Kidney (tissue), 14 donors: ENCODE data around the gene MEGF11. TPM values are rescaled to one million over a fixed set of nuclear protein-coding genes. Genes with fewer than 3 reads are reported as not detected.

Experiments used
- DNase-seq, 5 donors: peaks; one replicate each; pipeline ENCODE4 v3.0.0-alpha.2; 2013 to 2020
- FAIRE-seq: peaks from 2 replicates; lab custom pipeline; 2012; peaks lifted over from hg19 to GRCh38; lab: Jason Lieb, UNC
- H3K27ac ChIP-seq, 2 donors: one replicate each; pipeline ENCODE4 v1.7.0; 2013; ENCODE audit warnings: low read depth in 2 of 2, low read length in 2 of 2, inconsistent platforms in 1 of 2
- H3K27me3 ChIP-seq: one replicate; pipeline ENCODE4 v1.7.1; 2013; ENCODE audit warnings: low read length, inconsistent platforms; ENCODE audit not compliant: control insufficient read depth, insufficient read depth
- H3K36me3 ChIP-seq, 3 donors: one replicate each; pipeline versions ENCODE4 v1.7.0 to v1.7.1; 2013; ENCODE audit warnings: low read length in 3 of 3, control low read depth in 1 of 3, inconsistent platforms in 1 of 3; ENCODE audit not compliant: insufficient read depth in 3 of 3, control insufficient read depth in 2 of 3
- H3K4me1 ChIP-seq, 3 donors: one replicate each; pipeline versions ENCODE4 v1.7.0 to v1.7.1; 2013; ENCODE audit warnings: low read length in 3 of 3, inconsistent platforms in 1 of 3, low read depth in 1 of 3; ENCODE audit not compliant: control insufficient read depth in 2 of 3, insufficient read depth in 2 of 3
- H3K4me3 ChIP-seq, 3 donors: one replicate each; pipeline versions ENCODE4 v1.7.0 to v1.8.1; 2013; ENCODE audit warnings: low read length in 3 of 3, control low read depth in 1 of 3, inconsistent platforms in 1 of 3
- H3K9ac ChIP-seq, 3 donors: one replicate each; pipeline versions ENCODE4 v1.7.0 to v1.7.1; 2013; ENCODE audit warnings: low read length in 3 of 3, control low read depth in 1 of 3, inconsistent platforms in 1 of 3
- H3K9me3 ChIP-seq, 3 donors: one replicate each; pipeline versions ENCODE4 v1.7.0 to v1.7.1; 2013; ENCODE audit warnings: low read length in 3 of 3, control low read depth in 1 of 3, inconsistent platforms in 1 of 3; ENCODE audit not compliant: control insufficient read depth in 2 of 3, insufficient read depth in 1 of 3
- CTCF ChIP-seq: IDR thresholded peaks from 3 replicates; pipeline ENCODE4 v1.5.1; 2012; ENCODE audit warnings: mild to moderate bottlenecking, moderate library complexity, borderline replicate concordance; ENCODE audit not compliant: insufficient read depth; ENCODE audit errors: extremely low read depth
- intact Hi-C: fragments of 100-400 bp; cut with DNase I; formaldehyde crosslinking; loops from one replicate; pipeline ENCODE4 v1.11.1; 2022
- polyA plus RNA-seq: library from polyadenylated mRNA; stranded (reverse); fragments of 350-450 nt; fragmentation: Illumina TruSeq; extraction: RNeasy Lipid Tissue Mini Kit (QIAGEN cat#74804); gene quantifications from one replicate; pipeline ENCODE4 v1.2.3, GENCODE V29; 2014; ENCODE audit warnings: low read depth, low replicate concordance; ENCODE audit not compliant: insufficient read depth
- total RNA-seq: library from RNA; stranded (reverse); fragmentation: NEBNext Ultra II Directional; extraction: Animal tissue kit (Norgen Biotek cat#: 25700); gene quantifications from one replicate; pipeline ENCODE4 v1.2.1, GENCODE V29; 2021
- donor health status: control.
- donor health status: control.
- donor health status: control.
- donor health status: control.
- donor health status: control.
- donor health status: DM: yes; HTN: yes; CAD: no.
- donor health status: Normal renal cell carcinoma (clear cell type).

The MEGF11 gene
- total and polyA plus RNA-seq, 2 donors from 2014 or later = 10.4 to 41.8 TPM

- intact Hi-C loops = no loop called here
- H3K36me3 ChIP-seq = no peaks in the 10 kb centered on the region
- H3K4me3 ChIP-seq = no peak overlapping the region
- no peaks in the 10 kb centered on the region for H3K27me3 ChIP-seq
- H3K27ac ChIP-seq = no peak overlapping the region
- H3K4me1 ChIP-seq = peaks cover 0 to 4% (median 2%) of the 10 kb centered on the region in 3 donors
- no peaks in the 10 kb centered on the region for H3K9me3 ChIP-seq
- DNase-seq (no peak), FAIRE-seq (no peak)
- no peak overlapping the region for H3K9ac ChIP-seq
- no peak for TF ChIP-seq CTCF
These were observed 123.0 kb downstream of the MEGF11 start for GRCh38 chr15:66130496-66131034.

DNA sequence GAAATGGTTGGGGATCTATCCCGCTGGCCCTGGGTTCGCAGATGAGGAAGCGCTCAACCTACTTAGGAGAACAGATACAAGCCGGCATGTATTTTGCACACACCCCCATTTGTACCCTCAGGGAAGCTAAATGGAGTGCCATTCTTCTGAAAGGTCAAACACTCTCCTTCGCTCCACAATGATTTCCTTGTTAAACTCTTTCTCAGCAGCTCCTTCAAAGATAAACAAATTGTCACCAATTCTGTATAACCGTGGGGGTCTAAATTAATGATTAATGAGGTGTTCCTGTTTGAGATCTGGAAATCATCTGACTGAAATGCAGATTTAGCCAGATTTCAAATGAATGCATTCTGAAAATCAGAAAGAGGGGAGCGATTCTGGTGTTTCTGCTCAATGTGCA, 124.0 kb downstream of the MEGF11 start:
- Histone ChIP-seq H3K4me3 (no peak overlapping the region), H3K9ac (no peak overlapping the region), H3K27me3 (no peaks in the 10 kb centered on the region), H3K9me3 (no peaks in the 10 kb centered on the region), H3K36me3 (no peaks in the 10 kb centered on the region), H3K4me1 (peaks cover 0 to 4% (median 2%) of the 10 kb centered on the region in 3 donors), H3K27ac (no peak overlapping the region)
- DNase-seq (no peak), FAIRE-seq (no peak)
- TF ChIP-seq CTCF = no peak
- intact Hi-C loops = no loop called here

DNA sequence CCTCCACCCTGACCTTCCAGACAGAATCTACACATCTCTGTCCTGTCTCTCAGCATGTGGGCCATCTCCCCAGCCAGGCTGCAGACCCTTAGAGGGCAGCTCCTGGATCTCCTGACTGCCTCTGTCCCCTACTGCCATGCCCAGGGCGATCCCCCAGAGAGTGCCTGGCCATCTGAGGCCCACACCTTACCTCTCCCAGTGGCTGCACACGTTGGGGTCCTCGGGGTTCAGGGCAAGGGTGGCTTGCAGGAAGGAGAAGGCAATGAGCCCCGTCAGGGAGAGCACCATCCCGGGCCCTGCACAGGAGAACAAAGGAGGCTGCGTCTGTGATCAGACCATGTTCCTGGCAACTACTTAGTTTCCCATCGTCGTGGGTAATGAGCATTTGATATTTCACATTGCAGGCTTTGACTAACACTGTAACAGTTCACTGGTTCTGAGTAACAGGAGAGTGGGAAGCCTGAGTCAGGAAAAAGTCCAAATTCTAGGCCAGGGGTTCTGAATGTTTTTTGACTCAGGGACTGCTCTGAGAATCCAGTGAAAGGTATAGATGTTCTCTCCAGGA, 125.4 kb downstream of the MEGF11 start:
- peaks cover 0 to 4% (median 2%) of the 10 kb centered on the region in 3 donors for H3K4me1 ChIP-seq
- FAIRE-seq = no peak

More for the DNA sequence above, 125.4 kb downstream of the MEGF11 start:
- Histone ChIP-seq H3K27me3 (no peaks in the 10 kb centered on the region), H3K27ac (no peak overlapping the region), H3K9ac (no peak overlapping the region), H3K9me3 (no peaks in the 10 kb centered on the region), H3K4me3 (no peak overlapping the region), H3K36me3 (no peaks in the 10 kb centered on the region)
- intact Hi-C loops = no loop called here
- TF ChIP-seq CTCF = no peak
- DNase-seq = peak in 1 of 5 donors; percentile 81
